A549 (cell line): ENCODE data around the gene FANCG.

Experiments
- BCL3 ChIP-seq: fragments of >200 bp; sonication (Bioruptor Twin); formaldehyde crosslinking; IDR thresholded peaks from 3 replicates; pipeline ENCODE4 v1.6.1; 2016
- CHD2 ChIP-seq: fragments of 150-350 bp; IDR thresholded peaks from 2 replicates; pipeline ENCODE4 v1.6.1; 2014; ENCODE audit warnings: low read length; ENCODE audit not compliant: partially characterized antibody
- CTCF ChIP-seq: fragments of >200 bp; sonication (Bioruptor Twin); formaldehyde crosslinking; IDR thresholded peaks from 3 replicates; pipeline ENCODE4 v1.5.1; 2016
- ELK1 ChIP-seq: fragments of 150-350 bp; IDR thresholded peaks from 2 replicates; pipeline ENCODE4 v1.6.1; 2014; ENCODE audit warnings: low read depth, mild to moderate bottlenecking, low read length
- EP300 ChIP-seq, 2 experiments: fragments of >200 bp; sonication (Bioruptor Twin); formaldehyde crosslinking; IDR thresholded peaks; 2 replicates in 1 of 2; 3 replicates in 1 of 2; pipeline ENCODE4 v1.6.1; 2016 to 2017
- JUN ChIP-seq, 2 experiments: fragments of >200 bp; sonication (Bioruptor Twin); formaldehyde crosslinking; IDR thresholded peaks; 2 replicates in 1 of 2; 3 replicates in 1 of 2; pipeline ENCODE4 v1.6.1; 2016 to 2017
- JUNB ChIP-seq: fragments of >200 bp; sonication (Bioruptor Twin); formaldehyde crosslinking; IDR thresholded peaks from 2 replicates; pipeline ENCODE4 v1.6.1; 2016
- MAFK ChIP-seq: fragments of 450-650 bp; IDR thresholded peaks from 2 replicates; pipeline ENCODE4 v1.6.1; 2014; ENCODE audit not compliant: partially characterized antibody
- MYC ChIP-seq: IDR thresholded peaks from 2 replicates; pipeline ENCODE4 v1.6.1; 2012; ENCODE audit warnings: mild to moderate bottlenecking, inconsistent platforms, low read length, improper control_type of control experiment, borderline replicate concordance
- NR3C1 ChIP-seq: fragments of >200 bp; sonication (Bioruptor Twin); formaldehyde crosslinking; IDR thresholded peaks from 3 replicates; pipeline ENCODE4 v1.6.1; 2017
- PBX3 ChIP-seq: IDR thresholded peaks from 2 replicates; pipeline ENCODE4 v1.6.1; 2012
- POLR2A ChIP-seq: IDR thresholded peaks from 2 replicates; pipeline ENCODE4 v1.6.1; 2012; ENCODE audit warnings: mild to moderate bottlenecking, low read length
- RAD21 ChIP-seq, 2 experiments: fragments of >200 bp in 1 of 2; sonication (Bioruptor Twin) in 1 of 2; formaldehyde crosslinking in 1 of 2; IDR thresholded peaks in 1 of 2; conservative IDR thresholded peaks in 1 of 2; 2 replicates in 1 of 2; 3 replicates in 1 of 2; pipeline ENCODE4 v1.6.1; 2012 to 2018; ENCODE audit warnings: inconsistent platforms in 1 of 2

- TF ChIP-seq POLR2A, result no peak
- no peak for TF ChIP-seq JUN (IDR thresholded peaks at IDR 0.05)
- TF ChIP-seq CHD2, result no peak
- no peak for TF ChIP-seq ELK1
- no peak for TF ChIP-seq CTCF
- TF ChIP-seq MYC, result no peak
- no peak for TF ChIP-seq RAD21 (conservative IDR thresholded peaks at IDR 0.05 in 1 of 2, IDR thresholded peaks at IDR 0.05 in 1 of 2)
- no peak for TF ChIP-seq PBX3
- TF ChIP-seq MAFK, result no peak
- TF ChIP-seq JUNB, result no peak
- TF ChIP-seq EP300 (IDR thresholded peaks at IDR 0.05), result no peak
- no peak for TF ChIP-seq NR3C1
- TF ChIP-seq BCL3, result no peak
Measured at GRCh38 chr9:35027374-35027773, 52.4 kb downstream of the FANCG start.
